A673 (cell line): ENCODE data around the gene OR2AJ1. TPM values are rescaled to one million over a fixed set of nuclear protein-coding genes. Genes with fewer than 3 reads are reported as not detected.
"Not testable (repeated sequence)": the region's sequence is repeated elsewhere in the genome, so short reads cannot be mapped to it uniquely, and the experiment has no call there.

Experiments used
- BruUV-seq: library from RNA; stranded (reverse); fragments of 400-500 nt; replicated peaks from 2 replicates; lab custom pipeline; 2021; lab: Mats Ljungman, UMichigan
- CTCF ChIA-PET: fragments of 300-600 bp; sonication (Branson Sonifier 250); formaldehyde crosslinking; loops from one replicate; lab custom pipeline; 2022; ENCODE audit warnings: antibody characterized with exemption; lab: Charles Lee
- POLR2A ChIA-PET: fragments of 300-600 bp; sonication (Branson Sonifier 250); formaldehyde crosslinking; loops from one replicate; lab custom pipeline; 2022; ENCODE audit warnings: antibody characterized with exemption; ENCODE audit not compliant: low non-redundant PET; lab: Charles Lee
- DNase-seq: peaks from one replicate; pipeline ENCODE4 v3.0.0-alpha.2; 2015; ENCODE audit warnings: low spot score
- H3K27ac ChIP-seq: fragments of 200-600 bp; sonication (generic); 2 replicates; pipeline ENCODE4 v1.5.1; 2016; ENCODE audit warnings: mixed run types, low read depth, mild to moderate bottlenecking, mixed read lengths, antibody characterized with exemption, low read length; ENCODE audit not compliant: poor library complexity, severe bottlenecking
- H3K27me3 ChIP-seq: fragments of 200-600 bp; sonication (generic); replicated peaks from 2 replicates; pipeline ENCODE4 v1.6.1; 2017; ENCODE audit warnings: mixed run types, low read depth, mild to moderate bottlenecking, mixed read lengths, antibody characterized with exemption, low read length; ENCODE audit not compliant: insufficient read depth, poor library complexity
- H3K36me3 ChIP-seq: fragments of 200-600 bp; sonication (generic); 2 replicates; pipeline ENCODE4 v1.6.1; 2016; ENCODE audit warnings: mixed run types, mild to moderate bottlenecking, mixed read lengths, antibody characterized with exemption, low read length; ENCODE audit not compliant: insufficient read depth, poor library complexity, severe bottlenecking
- H3K4me1 ChIP-seq: fragments of 200-600 bp; sonication (generic); 2 replicates; pipeline ENCODE4 v1.6.1; 2017; ENCODE audit warnings: mixed run types, mild to moderate bottlenecking, mixed read lengths, antibody characterized with exemption, low read length; ENCODE audit not compliant: insufficient read depth, poor library complexity, severe bottlenecking
- H3K4me3 ChIP-seq: fragments of 200-600 bp; sonication (generic); 2 replicates; pipeline ENCODE4 v1.5.1; 2016; ENCODE audit warnings: low read depth, mixed run types, mild to moderate bottlenecking, mixed read lengths, low read length; ENCODE audit not compliant: poor library complexity, severe bottlenecking
- H3K9me3 ChIP-seq: fragments of 200-600 bp; sonication (generic); 2 replicates; pipeline ENCODE4 v1.6.1; 2016; ENCODE audit warnings: mixed run types, low read depth, mild to moderate bottlenecking, mixed read lengths, antibody characterized with exemption, low read length; ENCODE audit not compliant: poor library complexity, severe bottlenecking
- CTCF ChIP-seq: fragments of 300-800, 200-600 bp; sonication (generic); conservative IDR thresholded peaks from 2 replicates; pipeline ENCODE4 v1.5.1; 2017; ENCODE audit warnings: low read depth, mild to moderate bottlenecking, antibody characterized with exemption, low read length, moderate library complexity, mixed read lengths
- EZH2 ChIP-seq: fragments of 200-600 bp; sonication (generic); IDR thresholded peaks from 2 replicates; pipeline ENCODE4 v1.6.1; 2017; ENCODE audit warnings: borderline replicate concordance, low read depth, mild to moderate bottlenecking, mixed read lengths, antibody characterized with exemption, low read length; ENCODE audit not compliant: poor library complexity, severe bottlenecking
- intact Hi-C: fragments of 100-400 bp; cut with micrococcal nuclease; formaldehyde crosslinking; loops from one replicate; pipeline ENCODE4 v1.10.0; 2022; ENCODE audit not compliant: unreplicated experiment
- total RNA-seq: library from RNA; stranded (reverse); gene quantifications from 2 replicates; pipeline ENCODE4 v1.2.3, GENCODE V29; 2021

The OR2AJ1 gene
- total RNA-seq, 1 experiment from 2014 or later = not detected

GRCh38 chr1:247935781-247936180 lies 11.1 kb downstream of the OR2AJ1 start:
- BruUV-seq = no TSS peak
- Histone ChIP-seq H3K4me1 (no peaks in the 10 kb centered on the region), H3K9me3 (peaks cover 12% of the 10 kb centered on the region), H3K36me3 (no peaks in the 10 kb centered on the region), H3K27ac (no peak overlapping the region), H3K4me3 (no peak overlapping the region), H3K27me3 (no peaks in the 10 kb centered on the region)
- ChIA-PET POLR2A (no interaction called here), CTCF (no interaction called here)
- no peak for TF ChIP-seq CTCF
- no peak for TF ChIP-seq EZH2
- DNase-seq = no peak
- intact Hi-C loops = no loop called here

- TF ChIP-seq EZH2 (no peak), CTCF (no peak)
- intact Hi-C loops = no loop called here
- Histone ChIP-seq H3K27me3 (no peaks in the 10 kb centered on the region), H3K36me3 (no peaks in the 10 kb centered on the region), H3K4me3 (no peak overlapping the region), H3K27ac (no peak overlapping the region), H3K4me1 (no peaks in the 10 kb centered on the region), H3K9me3 (peaks cover 12% of the 10 kb centered on the region)
- BruUV-seq = no TSS peak
- DNase-seq = no peak
- CTCF ChIA-PET = no interaction called here
- POLR2A ChIA-PET = no interaction called here
Measured at GRCh38 chr1:247936415-247936814, 11.7 kb downstream of the OR2AJ1 start.

- POLR2A ChIA-PET, H3K27ac ChIP-seq, H3K4me1 ChIP-seq, CTCF ChIA-PET, H3K36me3 ChIP-seq, H3K27me3 ChIP-seq, intact Hi-C loops, H3K4me3 ChIP-seq, BruUV-seq: not testable (repeated sequence)
- H3K9me3 ChIP-seq = peaks cover 12% of the 10 kb centered on the region
- TF ChIP-seq CTCF = peak; percentile 43
- peak; percentile 19 for DNase-seq
Measured at GRCh38 chr1:247936965-247937734, 12.5 kb downstream of the OR2AJ1 start.
